HG02852 (cell line): ENCODE results near the gene GFER.
"Not testable (repeated sequence)": the region's sequence is repeated elsewhere in the genome, so short reads cannot be mapped to it uniquely, and the experiment has no call there.

Experiments
- ATAC-seq: cut with Tn5 transposase; IDR thresholded peaks from one replicate; pipeline ENCODE4 v1.9.1; 2021; ENCODE audit warnings: mild to moderate bottlenecking, moderate library complexity; ENCODE audit not compliant: unreplicated experiment

Gene GFER

DNA sequence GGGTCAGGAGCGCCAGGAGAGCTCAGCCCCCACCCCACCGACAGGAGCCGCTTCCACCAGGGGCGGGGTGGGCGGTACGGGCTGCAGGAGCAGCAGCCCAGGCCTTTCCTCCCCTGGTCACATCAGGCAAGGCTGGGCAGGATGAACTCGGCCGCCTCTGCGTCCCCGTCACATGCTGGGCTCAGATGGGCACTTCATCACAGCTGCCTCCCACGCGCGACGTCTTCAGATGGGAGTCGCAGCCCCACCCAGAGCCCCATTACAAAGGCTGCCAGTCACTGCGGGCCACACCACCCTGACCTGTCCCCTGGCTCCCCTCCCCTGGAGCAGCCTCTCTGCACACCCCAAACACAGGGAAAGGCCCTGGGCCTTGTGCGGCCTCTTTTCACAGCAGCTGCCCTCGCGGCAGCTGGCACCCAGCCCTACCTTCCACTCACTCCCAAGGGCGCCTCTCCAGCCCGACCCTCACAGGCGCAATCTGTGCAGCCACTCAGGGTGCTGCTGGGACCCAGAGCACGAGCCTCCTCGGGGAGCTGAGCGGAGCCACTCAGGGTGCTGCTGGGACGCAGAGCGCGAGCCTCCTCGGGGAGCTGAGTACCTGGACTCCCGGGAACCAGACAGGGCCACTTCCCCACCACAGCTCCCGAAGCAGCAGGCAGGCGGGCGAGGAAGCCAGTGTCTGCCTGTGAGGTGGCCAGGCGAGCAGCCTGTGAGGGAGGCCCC lies 21.0 kb downstream of the GFER start:
- no peak for ATAC-seq

DNA sequence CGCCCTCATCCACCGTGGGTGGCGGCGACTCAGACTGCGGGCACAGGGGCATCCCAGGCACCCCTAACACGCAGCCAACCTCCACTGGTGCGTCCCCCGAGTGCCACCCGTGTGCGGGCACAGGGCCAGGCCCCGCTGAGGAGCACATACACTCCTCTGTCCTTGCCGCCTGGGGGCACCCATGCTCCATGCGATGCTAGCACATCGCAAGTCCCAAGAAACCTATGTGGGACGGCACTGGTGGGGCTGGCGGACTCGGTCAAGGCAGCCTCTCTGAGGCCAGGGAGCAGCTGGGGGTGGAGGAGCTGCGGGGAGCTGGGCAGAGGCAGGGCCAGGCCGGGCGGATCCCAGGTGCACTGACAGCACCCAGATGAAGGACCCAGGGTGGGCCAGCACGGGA lies 21.7 kb downstream of the GFER start:
- ATAC-seq: no peak

DNA sequence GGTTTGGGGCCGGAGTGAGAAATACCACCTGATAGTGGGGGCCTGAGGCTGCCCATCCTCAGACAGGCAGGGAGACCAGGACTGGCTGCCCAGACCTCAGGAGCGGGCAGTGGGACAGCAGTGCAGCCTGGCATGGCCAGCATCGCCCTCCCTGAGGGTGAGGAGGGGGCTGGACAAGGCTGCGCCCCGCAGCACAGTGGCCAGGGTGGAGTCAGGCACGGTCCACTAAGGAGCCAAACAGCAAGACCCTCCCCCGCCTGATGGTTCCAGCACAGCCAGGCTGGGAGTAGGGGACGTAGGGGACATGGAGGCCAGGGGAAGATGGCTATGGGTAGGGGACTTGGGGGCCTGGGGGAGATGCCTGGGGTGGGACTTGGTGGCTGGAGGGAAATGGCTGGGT lies 22.3 kb downstream of the GFER start:
- no peak for ATAC-seq

DNA sequence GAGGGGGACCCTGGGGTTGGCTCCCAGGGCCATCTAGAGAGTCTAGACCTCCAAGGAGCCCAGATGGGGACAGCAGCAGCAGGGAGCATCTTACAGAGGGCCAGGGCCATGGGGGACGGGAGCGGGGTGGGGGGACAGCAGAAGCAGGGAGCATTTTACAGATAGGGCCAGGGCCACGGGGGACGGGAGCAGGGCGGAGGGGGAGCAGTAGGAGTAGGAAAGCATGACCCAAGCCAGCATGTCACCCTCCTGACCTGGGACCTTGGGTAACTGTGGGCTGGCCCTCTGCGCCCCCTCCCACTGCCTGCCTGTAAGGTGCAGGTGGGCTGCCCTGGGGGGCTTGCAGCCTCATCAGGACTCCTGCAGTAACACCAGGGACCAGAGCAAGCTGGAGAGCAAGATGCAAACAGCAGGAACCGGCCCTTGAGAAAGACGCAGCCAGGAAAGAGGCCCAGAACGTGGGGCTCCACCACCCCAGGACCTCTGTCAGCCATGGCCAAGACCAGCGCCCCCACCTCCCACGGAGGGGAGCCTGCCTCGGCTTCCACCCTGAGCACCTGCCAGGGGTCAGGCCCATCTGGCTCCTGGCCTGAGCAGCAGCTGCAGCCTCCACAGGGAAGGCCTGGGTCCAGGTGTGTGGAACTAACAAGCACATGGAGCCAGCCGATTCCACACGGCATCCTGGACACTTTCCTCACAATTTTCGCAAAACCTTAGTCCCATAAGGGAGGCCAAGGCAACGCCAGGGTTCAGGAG lies 23.3 kb downstream of the GFER start:
- ATAC-seq: no peak

DNA sequence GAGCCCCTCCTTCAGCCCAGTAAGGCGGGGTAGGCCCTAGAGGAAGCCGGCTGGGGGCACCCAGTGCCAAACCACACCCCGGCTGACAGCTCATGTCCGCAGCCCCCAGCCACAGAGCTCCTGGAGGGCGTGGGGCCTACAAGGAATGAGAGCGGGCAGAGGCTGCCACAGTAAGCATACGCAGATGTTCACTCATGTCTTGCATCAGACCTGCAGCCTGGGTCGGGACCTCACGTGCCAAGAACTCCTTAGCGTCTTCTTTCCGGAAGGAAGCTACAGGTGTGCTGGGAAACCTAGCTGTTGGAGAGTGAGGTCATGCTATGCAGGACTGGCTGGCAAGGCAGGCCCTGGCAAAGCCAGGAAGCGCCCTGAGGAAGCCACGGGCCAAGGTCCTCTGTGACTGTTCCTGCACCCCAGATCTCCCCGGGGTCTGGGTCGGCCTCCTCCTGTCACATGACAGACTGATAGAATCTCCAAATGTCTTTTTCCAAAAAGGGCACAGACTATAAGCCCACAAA lies 24.1 kb downstream of the GFER start:
- no peak for ATAC-seq

DNA sequence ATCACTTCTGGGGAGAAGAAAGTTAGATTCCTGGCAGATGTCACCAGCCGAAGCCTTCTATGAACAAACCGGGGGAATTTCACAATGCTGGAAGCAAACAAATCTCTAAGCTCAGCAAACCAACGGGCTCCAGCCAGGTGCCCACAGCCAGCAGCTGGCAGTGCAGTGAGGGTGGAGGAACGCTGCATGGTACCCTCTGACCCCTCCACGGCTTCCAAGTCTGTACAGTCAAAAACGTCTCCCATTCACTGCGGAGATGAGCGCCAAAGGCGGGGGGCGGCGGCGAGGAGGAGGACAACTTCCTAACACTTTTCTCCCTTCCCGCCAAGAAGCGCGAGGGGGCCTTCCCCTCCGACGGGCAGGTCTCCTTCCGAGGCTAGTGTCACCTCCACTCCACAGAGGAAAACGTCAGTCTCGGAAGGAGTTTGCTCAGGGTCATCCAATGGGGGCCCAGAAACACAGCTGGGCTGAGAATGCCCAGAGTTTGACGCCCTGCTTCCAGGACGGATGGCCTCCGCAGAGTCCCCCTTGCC lies 24.7 kb downstream of the GFER start:
- ATAC-seq: no peak

DNA sequence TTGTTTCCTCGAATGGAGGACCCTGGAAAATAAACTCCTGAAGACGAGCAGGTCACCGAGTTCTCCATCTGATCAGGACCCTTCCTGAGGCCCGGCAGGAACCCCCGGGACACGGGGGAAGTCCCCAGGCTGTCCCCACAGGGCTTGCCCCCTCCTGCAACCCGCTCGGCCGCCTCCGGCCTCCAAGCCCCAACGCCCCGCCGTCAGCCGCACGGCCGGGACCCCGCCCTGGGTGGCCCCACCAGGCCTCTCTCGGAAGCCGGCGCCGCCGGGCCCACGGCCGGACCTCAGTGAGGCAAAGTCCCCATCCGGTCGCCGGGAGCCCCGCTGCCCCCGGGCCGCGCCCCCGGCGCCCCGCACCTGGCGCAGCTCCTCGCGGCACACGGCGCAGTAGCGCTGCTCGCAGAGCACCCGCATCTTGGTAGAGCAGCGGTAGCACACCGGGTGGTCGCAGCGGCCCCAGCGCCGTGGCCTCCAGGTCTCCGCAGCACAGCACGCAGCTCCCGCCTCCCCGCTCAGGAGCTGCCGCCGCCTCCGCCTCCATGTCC lies 25.2 kb downstream of the GFER start:
- ATAC-seq: peak; percentile 42

DNA sequence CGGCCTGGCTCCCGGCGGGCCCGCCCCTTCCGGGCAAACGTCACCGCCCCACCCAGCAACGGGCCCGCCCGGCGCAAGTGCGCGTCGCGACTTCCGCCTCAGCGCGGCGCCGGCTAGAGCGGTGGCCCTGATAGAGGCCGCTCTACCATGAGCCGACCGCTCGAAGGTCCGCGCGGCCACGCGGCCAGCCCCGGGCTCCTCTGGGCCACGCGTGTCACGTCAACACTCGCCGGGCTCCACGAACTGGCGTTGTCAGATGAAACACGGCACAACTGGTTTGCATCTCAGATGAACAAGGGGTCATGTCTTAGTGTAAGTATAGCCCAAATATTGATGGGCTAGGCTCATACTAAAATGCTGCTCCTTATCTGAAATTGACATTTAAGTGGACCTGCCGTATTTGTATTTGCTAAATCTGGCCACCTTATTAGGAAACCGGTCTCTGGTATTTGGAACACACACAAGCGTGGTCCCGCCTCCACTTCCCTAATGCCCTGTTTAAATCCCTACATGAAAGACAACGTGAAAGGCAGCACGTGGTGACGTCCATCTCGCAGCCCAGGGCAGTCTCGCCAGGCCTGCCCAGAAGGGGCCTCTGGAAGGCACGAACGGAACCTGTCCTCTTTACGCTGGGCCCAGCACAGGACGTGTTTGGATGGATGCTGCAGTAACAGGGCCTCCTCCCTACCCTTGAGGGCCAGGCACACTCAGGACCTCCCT lies 26.0 kb downstream of the GFER start, which contains the start of gene ZNF598:
Gene ZNF598 (minus strand): TSS at position 31 of the 720 bp plus-strand sequence.
- ATAC-seq: peak; percentile 83

DNA sequence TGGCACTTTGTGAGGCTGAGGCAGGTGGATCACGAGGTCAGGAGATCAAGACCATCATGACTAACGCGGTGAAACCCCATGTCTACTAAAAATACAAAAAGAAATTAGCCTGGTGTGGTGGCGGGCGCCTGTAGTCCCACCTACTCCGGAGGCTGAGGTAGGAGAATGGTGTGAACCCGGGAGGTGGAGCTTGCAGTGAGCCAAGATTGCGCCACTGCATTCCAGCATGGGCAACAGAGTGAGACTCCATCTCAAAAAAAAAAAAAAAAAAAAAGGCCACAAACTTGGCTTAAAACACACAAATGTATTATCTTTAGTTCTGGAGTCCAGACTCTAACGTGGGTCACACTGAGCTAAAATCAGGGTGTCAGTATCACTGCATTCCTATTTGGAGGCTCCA lies 27.7 kb downstream of the GFER start:
- not testable (repeated sequence) for ATAC-seq

DNA sequence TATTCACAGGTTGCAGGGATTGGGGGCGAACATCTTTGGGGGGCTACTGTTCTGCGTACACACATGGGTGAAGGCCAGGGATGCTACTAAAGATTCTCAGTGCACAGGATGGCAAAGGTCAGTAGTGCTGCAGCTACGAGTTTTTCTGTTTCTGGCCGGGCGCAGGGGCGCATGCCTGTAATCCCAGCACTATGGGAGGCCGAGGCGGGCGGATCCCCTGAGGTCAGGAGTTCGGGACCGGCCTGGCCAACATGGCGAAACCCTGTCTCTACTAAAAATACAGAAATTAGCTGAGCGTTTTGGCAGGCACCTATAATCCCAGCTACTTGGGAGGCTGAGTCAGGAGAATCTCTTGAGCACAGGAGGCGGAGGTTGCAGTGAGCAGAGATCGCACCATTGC lies 29.5 kb downstream of the GFER start:
- ATAC-seq: no peak

DNA sequence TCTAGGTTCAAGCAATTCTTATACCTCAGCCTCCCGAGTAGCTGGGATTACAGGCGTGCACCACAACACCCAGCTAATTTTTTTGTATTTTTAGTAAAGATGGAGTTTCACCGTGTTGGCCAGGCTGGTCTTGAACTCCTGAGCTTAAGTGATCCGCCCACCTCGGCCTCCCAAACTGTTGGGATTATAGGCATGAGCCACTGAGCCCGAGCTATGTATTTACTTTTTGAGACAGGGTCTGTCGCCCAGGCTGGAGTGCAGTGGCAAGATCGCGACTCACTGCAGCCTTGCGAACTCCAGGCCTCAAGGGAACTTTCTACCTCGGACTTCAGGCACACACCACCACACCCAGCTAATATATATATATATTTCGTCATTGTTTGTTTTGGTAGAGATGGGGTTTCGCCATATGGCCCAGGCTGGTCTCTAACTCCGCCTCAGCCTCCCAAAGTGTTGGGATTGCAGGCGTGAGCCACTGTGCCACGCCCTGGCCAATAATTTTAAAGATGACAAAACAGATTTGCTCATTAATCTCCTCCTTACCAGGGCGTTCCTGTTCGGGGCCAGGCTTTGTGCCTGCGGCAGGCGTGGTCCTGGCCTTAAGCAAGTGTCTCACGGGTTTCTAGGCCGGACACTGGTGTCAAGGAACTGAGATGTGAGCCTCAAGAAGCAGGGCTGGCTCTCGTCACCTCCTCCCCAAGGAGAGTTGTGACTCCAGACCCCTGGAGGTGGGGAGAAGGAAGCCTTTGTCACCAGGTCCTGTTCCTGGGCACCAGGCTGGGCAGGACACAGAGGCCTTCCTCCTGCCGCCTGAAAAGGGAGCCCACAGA lies 31.3 kb downstream of the GFER start:
- ATAC-seq: no peak

DNA sequence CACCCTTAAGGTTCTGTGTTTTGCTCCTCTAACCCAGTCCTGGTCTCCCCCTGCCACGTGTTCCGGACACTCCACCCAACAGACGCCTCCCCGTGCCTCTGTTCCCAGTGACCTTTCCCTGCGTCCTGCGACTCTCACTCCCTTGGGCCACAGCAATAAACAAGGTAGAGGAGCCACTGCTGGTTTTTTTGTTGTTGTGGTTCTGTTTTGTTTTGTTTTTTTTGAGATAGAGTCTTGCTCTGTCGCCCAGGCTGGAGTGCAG lies 31.9 kb downstream of the GFER start:
- no peak for ATAC-seq

DNA sequence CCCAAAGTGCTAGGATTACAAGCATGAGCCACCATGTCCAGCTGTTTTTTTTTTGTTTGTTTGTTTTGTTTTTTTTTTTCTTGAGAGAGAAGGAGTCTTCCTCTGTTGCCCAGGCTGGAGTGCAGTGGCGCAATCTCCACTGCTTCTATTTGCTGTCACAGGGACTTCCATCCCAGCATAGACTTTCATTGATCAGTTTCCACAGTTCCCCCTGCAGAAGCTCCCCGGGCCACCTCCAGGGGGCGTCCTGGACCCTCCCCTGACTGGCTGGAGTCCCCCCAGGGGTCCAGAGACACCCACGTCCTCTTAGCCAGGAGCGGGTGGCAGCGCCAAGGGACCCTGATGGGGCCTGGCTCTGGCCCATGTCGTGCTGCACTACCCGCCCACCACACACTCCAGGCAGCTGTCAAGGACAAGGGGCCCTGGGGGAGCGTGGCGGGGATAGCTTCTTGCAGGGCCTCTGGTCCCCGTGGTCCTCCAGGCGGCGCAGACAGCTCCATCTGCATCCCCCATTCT lies 32.5 kb downstream of the GFER start:
- ATAC-seq: no peak

DNA sequence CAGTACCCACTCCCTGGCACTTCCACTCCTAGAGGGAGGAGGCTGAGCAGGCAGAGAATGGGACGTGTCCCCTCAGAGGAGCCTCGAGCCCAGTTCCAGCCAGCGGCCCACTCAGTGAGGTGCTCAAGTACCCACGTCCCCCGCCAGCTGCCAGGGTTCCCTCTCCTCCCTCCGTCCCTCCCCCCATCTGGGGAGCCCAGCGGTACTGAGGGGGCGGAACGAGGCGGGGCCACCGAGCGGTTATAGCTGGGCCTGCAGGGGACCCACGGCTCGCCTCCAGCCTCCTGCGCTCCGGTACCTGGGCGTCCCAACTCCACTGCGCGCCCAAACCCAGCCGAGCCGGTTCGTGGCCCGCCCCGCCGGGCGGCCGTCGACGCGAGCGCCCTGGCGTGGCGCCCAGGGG lies 35.5 kb downstream of the GFER start, which contains the start of gene NPW:
Gene NPW (plus strand): TSS at position 268 of the 403 bp plus-strand sequence.
- no peak for ATAC-seq

DNA sequence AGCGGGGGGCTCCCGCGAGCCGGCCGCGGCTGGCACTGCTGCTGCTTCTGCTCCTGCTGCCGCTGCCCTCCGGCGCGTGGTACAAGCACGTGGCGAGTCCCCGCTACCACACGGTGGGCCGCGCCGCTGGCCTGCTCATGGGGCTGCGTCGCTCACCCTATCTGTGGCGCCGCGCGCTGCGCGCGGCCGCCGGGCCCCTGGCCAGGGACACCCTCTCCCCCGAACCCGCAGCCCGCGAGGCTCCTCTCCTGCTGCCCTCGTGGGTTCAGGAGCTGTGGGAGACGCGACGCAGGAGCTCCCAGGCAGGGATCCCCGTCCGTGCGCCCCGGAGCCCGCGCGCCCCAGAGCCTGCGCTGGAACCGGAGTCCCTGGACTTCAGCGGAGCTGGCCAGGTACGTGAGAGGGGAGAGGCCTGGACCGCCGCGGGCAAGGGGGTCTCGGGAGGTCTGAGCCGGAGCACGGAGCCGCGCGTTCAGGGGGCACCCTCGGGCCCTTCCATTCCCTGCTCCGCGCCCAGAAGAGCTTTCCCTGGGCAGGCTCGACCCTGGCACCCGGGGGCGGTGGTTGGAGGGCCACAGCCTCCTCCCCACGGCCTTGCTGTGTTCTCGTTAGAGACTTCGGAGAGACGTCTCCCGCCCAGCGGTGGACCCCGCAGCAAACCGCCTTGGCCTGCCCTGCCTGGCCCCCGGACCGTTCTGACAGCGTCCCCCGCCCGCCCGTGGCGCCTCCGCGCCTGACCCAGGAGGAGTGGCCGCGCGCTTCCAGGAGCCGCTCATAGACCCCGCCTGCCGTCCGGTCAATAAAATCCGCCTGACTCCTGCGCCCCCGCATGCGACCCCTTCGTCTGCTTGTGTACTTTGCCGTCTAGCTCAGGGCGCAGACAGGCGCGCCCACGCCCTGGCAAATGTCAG lies 36.2 kb downstream of the GFER start:
- ATAC-seq: no peak

DNA sequence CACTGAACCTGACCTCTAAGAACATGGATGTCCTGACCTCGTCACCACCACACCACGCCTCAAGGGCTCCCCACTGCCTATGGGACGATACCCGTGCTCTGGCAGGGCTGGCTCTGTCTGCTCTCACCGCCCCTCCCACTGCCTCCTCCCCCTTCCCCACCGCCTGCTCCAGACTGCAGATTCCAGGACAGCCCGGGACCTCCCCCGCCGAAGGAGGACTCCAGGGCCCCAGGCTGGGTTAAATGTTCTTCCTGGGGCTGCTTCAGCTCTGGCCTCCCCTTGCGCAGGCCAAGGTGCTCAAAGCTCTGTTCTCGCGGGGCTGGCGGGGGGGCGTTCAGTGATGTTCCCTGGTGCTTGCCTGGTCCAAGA lies 38.7 kb downstream of the GFER start:
- ATAC-seq: no peak

DNA sequence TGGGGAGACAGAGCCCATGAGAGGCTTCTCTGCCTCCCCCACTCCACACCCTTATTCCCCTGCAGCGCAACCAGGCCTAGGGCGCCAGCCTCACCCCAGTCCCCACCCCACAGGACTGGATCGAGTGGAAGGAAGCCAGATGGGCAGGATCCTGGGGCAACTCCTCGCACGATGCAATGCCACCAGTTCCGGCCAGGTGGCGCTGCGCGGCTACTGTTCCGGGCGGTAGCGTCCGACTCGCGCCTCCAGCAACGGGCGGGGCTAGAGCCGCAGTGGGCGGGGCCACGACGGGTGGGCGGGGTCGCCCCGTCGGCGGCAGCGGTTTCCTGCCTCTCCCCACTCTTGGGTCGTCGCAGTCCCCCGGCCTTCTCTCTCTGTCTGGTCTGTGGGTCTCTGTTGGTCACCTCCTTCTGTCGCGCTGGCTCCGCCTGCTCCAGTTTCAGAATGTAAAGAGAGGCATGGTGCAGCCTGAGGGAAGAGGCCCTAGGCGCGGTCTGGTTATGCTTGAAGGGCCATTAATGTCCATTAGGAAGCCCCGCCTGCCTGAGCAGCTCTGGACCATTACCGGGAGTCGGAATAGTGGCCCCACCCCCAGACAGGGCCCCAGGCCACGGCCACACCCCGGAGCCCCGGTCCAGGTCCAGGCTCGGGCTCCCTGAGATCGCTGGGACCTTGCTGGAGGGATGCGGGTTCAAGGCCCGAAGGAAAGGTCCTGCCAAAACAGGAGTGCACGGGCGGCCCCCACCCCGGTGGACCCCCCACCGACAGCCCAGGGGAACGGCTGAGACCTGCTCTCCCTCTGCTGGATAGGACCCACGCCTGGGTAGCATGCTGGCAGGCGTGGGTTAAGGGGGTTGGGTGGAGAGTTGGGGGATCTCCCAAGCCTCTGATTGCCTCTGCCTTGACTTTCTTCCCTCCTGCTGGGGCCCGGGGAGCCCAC lies 39.4 kb downstream of the GFER start:
- ATAC-seq: no peak

DNA sequence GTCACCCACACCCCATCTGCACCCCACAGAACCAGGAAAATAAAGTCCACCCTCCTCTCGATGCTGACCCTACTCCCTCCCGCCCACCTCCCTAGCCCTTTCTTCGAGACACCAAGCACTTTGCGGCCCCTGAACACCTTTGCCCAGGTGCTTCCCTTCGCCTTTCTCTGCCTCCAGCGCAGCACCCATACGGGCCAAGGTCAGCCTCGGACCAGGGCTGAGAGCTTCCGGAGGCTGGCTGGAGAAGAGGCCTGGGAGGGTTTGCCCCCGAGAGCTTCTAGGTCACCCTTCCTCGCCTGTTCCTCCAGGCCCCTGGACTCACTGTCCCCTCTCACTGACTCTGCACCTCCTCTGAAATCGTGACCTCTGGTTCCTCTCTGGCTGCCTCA lies 40.0 kb downstream of the GFER start:
- ATAC-seq: no peak
